ENCODE data around the gene SNAPIN. TPM values are rescaled to one million over a fixed set of nuclear protein-coding genes. Genes with fewer than 3 reads are reported as not detected.

SNAPIN gene
- total and polyA plus RNA-seq, 4 donors, result 26.3 to 38.1 (median 33.6) TPM

DNA sequence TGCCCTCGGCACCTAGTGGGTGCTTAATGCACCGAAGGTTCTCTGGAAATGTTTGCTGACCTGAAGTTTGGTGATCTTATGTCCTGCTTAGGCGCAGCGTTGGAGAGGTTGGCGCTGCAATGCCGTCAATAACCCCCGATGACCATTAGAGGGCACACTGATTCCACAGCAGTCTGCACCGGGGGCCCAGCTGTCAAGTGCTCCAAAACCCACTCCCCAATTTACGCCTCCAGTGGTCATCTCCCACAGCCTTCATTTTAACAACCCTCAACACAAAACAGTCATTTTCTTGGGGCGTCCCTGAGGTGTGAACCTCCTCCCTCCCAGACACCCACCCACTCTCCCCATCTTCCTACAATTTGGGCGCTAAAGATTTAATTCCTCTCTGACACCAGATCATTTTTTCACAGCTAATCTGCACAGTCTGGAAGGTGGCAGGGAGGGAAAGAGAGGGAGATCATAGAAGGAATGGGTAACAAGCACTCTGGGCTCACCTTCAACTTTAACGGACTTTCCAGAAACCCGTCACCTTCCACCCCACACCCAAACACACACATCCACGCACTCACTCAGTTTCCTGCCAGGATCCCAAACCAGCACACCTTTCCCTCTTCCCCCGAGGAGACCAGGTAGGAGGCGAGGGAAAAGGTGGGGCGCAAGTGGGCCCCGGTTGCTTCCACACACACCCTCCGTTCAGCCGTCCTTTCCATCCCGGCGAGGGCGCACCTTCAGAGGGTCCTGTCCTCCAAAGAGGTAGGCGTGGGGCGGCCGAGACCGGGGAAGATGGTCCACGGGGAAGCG lies 19.4 kb downstream of the SNAPIN start:
- 3 to 5% methylated on average over 29 of the region's 29 CpGs for WGBS, 2 donors
- peak; percentile 50 to 64 (median 63) for DNase-seq
- peak; percentile 78 for TF ChIP-seq CTCF (IDR thresholded peaks at IDR 0.05; ENCODE audit: control extremely low read depth, extremely low read depth)
- peak; percentile 54 for ATAC-seq (ENCODE audit: insufficient read depth, low FRiP score)
- H3K36me3 ChIP-seq (ENCODE audit: control insufficient read depth in 4 of 4, insufficient read depth in 4 of 4, low read length in 4 of 4), result peaks cover 0 to 5% (median 0%) of the 10 kb centered on the region in 4 donors
- peak overlapping the region; percentile 91 for H3K4me3 ChIP-seq
- H3K27me3 ChIP-seq (ENCODE audit: control insufficient read depth in 3 of 3, insufficient read depth in 3 of 3, low read length in 2 of 3), result peaks cover 0 to 40% (median 32%) of the 10 kb centered on the region in 3 donors
- H3K4me1 ChIP-seq (ENCODE audit: control insufficient read depth in 5 of 5, insufficient read depth in 5 of 5, low read length in 5 of 5), result peaks cover 0 to 25% (median 2%) of the 10 kb centered on the region in 5 donors
- no peak overlapping the region for H3K9ac ChIP-seq (ENCODE audit: insufficient read depth in 1 of 2, low read length in 2 of 2)
- no peaks in the 10 kb centered on the region for H3K9me3 ChIP-seq (ENCODE audit: control insufficient read depth in 4 of 4, insufficient read depth in 3 of 4, low read length in 3 of 4)
- H3K27ac ChIP-seq (ENCODE audit: low read depth in 1 of 2, low read length in 1 of 2), result peak overlapping the region in 1 of 2 donors; percentile 86

- H3K4me1 ChIP-seq (ENCODE audit: control insufficient read depth in 5 of 5, insufficient read depth in 5 of 5, low read length in 5 of 5), result peaks cover 0 to 25% (median 2%) of the 10 kb centered on the region in 5 donors
- WGBS, 2 donors, result 1% methylated on average over 63 to 78 of the region's 78 CpGs
- peaks cover 0 to 40% (median 32%) of the 10 kb centered on the region in 3 donors for H3K27me3 ChIP-seq (ENCODE audit: control insufficient read depth in 3 of 3, insufficient read depth in 3 of 3, low read length in 2 of 3)
- H3K9me3 ChIP-seq (ENCODE audit: control insufficient read depth in 4 of 4, insufficient read depth in 3 of 4, low read length in 3 of 4), result no peaks in the 10 kb centered on the region
- H3K36me3 ChIP-seq (ENCODE audit: control insufficient read depth in 4 of 4, insufficient read depth in 4 of 4, low read length in 4 of 4), result peaks cover 0 to 5% (median 0%) of the 10 kb centered on the region in 4 donors
- no peak for TF ChIP-seq CTCF (IDR thresholded peaks at IDR 0.05; ENCODE audit: control extremely low read depth, extremely low read depth)
- H3K9ac ChIP-seq (ENCODE audit: insufficient read depth in 1 of 2, low read length in 2 of 2), result no peak within 1 kb of the TSS
- ATAC-seq (ENCODE audit: insufficient read depth, low FRiP score) (peak; percentile 59), DNase-seq (peak; percentile 52 to 69 (median 56))
- peak within 1 kb of the TSS; percentile 91 for H3K4me3 ChIP-seq
- H3K27ac ChIP-seq (ENCODE audit: low read depth in 1 of 2, low read length in 1 of 2), result peak within 1 kb of the TSS; percentile 24 to 86
Measured at GRCh38 chr1:153678519-153679336, 20.2 kb downstream of the SNAPIN start, which contains the start of gene NPR1. TSS of gene NPR1 (plus strand) at chr1:153678688. CDS start at chr1:153679109, 421 bp downstream.

- ATAC-seq (ENCODE audit: insufficient read depth, low FRiP score), result peak; percentile 60
- Histone ChIP-seq H3K9ac (ENCODE audit: insufficient read depth in 1 of 2, low read length in 2 of 2) (no peak overlapping the region), H3K27ac (ENCODE audit: low read depth in 1 of 2, low read length in 1 of 2) (peak overlapping the region; percentile 24 to 86), H3K36me3 (ENCODE audit: control insufficient read depth in 4 of 4, insufficient read depth in 4 of 4, low read length in 4 of 4) (peaks cover 0 to 7% (median 0%) of the 10 kb centered on the region in 4 donors), H3K27me3 (ENCODE audit: control insufficient read depth in 3 of 3, insufficient read depth in 3 of 3, low read length in 2 of 3) (peaks cover 0 to 40% (median 32%) of the 10 kb centered on the region in 3 donors), H3K9me3 (ENCODE audit: control insufficient read depth in 4 of 4, insufficient read depth in 3 of 4, low read length in 3 of 4) (no peaks in the 10 kb centered on the region), H3K4me3 (peak overlapping the region; percentile 91), H3K4me1 (ENCODE audit: control insufficient read depth in 5 of 5, insufficient read depth in 5 of 5, low read length in 5 of 5) (peaks cover 0 to 25% (median 2%) of the 10 kb centered on the region in 5 donors)
- TF ChIP-seq CTCF (IDR thresholded peaks at IDR 0.05; ENCODE audit: control extremely low read depth, extremely low read depth), result no peak
- WGBS, 2 donors, result 2% methylated on average over 50 to 73 of the region's 73 CpGs
- peak; percentile 21 to 37 (median 31) for DNase-seq
Measured at GRCh38 chr1:153679337-153680119, 21.0 kb downstream of the SNAPIN start.

Measured in lung (tissue), 12 donors.